ENCODE results near the gene CEP63.

The CEP63 gene

GRCh38 chr3:134496471-134497071, 10.7 kb downstream of the CEP63 start:
- DNase-seq (ENCODE audit: low spot score) (no peak), ATAC-seq (ENCODE audit: low read depth) (no peak)
- Histone ChIP-seq H3K36me3 (ENCODE audit: low read depth) (peaks cover 20% of the 10 kb centered on the region), H3K4me1 (ENCODE audit: insufficient read depth, poor library complexity, severe bottlenecking) (no peaks in the 10 kb centered on the region), H3K27ac (ENCODE audit: poor library complexity, severe bottlenecking) (no peak overlapping the region), H3K27me3 (ENCODE audit: insufficient read depth, poor library complexity, severe bottlenecking) (no peaks in the 10 kb centered on the region), H3K9me3 (ENCODE audit: severe bottlenecking) (no peaks in the 10 kb centered on the region), H3K4me3 (ENCODE audit: severe bottlenecking) (no peak overlapping the region)
- no peak for TF ChIP-seq CTCF (IDR thresholded peaks at IDR 0.05; ENCODE audit: poor library complexity, severe bottlenecking)

- no peak for TF ChIP-seq CTCF (IDR thresholded peaks at IDR 0.05; ENCODE audit: poor library complexity, severe bottlenecking)
- Histone ChIP-seq H3K9me3 (ENCODE audit: severe bottlenecking) (peaks cover 5% of the 10 kb centered on the region), H3K27me3 (ENCODE audit: insufficient read depth, poor library complexity, severe bottlenecking) (no peaks in the 10 kb centered on the region), H3K4me3 (ENCODE audit: severe bottlenecking) (no peak overlapping the region), H3K4me1 (ENCODE audit: insufficient read depth, poor library complexity, severe bottlenecking) (no peaks in the 10 kb centered on the region), H3K36me3 (ENCODE audit: low read depth) (peaks cover 19% of the 10 kb centered on the region), H3K27ac (ENCODE audit: poor library complexity, severe bottlenecking) (no peak overlapping the region)
- DNase-seq (ENCODE audit: low spot score) = no peak
- ATAC-seq (ENCODE audit: low read depth) = no peak
Measured at GRCh38 chr3:134503266-134503665, 17.4 kb downstream of the CEP63 start.

- no peak for DNase-seq (ENCODE audit: low spot score)
- Histone ChIP-seq H3K27me3 (ENCODE audit: insufficient read depth, poor library complexity, severe bottlenecking) (no peaks in the 10 kb centered on the region), H3K36me3 (ENCODE audit: low read depth) (peaks cover 22% of the 10 kb centered on the region), H3K27ac (ENCODE audit: poor library complexity, severe bottlenecking) (no peak overlapping the region), H3K9me3 (ENCODE audit: severe bottlenecking) (peaks cover 5% of the 10 kb centered on the region), H3K4me3 (ENCODE audit: severe bottlenecking) (no peak overlapping the region), H3K4me1 (ENCODE audit: insufficient read depth, poor library complexity, severe bottlenecking) (no peaks in the 10 kb centered on the region)
- no peak for ATAC-seq (ENCODE audit: low read depth)
- no peak for TF ChIP-seq CTCF (IDR thresholded peaks at IDR 0.05; ENCODE audit: poor library complexity, severe bottlenecking)
Measured at GRCh38 chr3:134504132-134504531, 18.3 kb downstream of the CEP63 start.

GRCh38 chr3:134505485-134505884, 19.6 kb downstream of the CEP63 start:
- H3K4me1 ChIP-seq (ENCODE audit: insufficient read depth, poor library complexity, severe bottlenecking) = no peaks in the 10 kb centered on the region
- H3K36me3 ChIP-seq (ENCODE audit: low read depth) = peaks cover 28% of the 10 kb centered on the region
- no peak for TF ChIP-seq CTCF (IDR thresholded peaks at IDR 0.05; ENCODE audit: poor library complexity, severe bottlenecking)
- H3K9me3 ChIP-seq (ENCODE audit: severe bottlenecking) = peaks cover 5% of the 10 kb centered on the region
- H3K27ac ChIP-seq (ENCODE audit: poor library complexity, severe bottlenecking) = no peak overlapping the region
- H3K4me3 ChIP-seq (ENCODE audit: severe bottlenecking) = no peak overlapping the region
- no peak for DNase-seq (ENCODE audit: low spot score)
- H3K27me3 ChIP-seq (ENCODE audit: insufficient read depth, poor library complexity, severe bottlenecking) = no peaks in the 10 kb centered on the region
- ATAC-seq (ENCODE audit: low read depth) = no peak

- peaks cover 16% of the 10 kb centered on the region for H3K36me3 ChIP-seq (ENCODE audit: low read depth)
- H3K4me1 ChIP-seq (ENCODE audit: insufficient read depth, poor library complexity, severe bottlenecking) = no peaks in the 10 kb centered on the region
- no peaks in the 10 kb centered on the region for H3K27me3 ChIP-seq (ENCODE audit: insufficient read depth, poor library complexity, severe bottlenecking)
- DNase-seq (ENCODE audit: low spot score) (no peak), ATAC-seq (ENCODE audit: low read depth) (no peak)
- H3K27ac ChIP-seq (ENCODE audit: poor library complexity, severe bottlenecking) = no peak overlapping the region
- no peak overlapping the region for H3K4me3 ChIP-seq (ENCODE audit: severe bottlenecking)
- no peaks in the 10 kb centered on the region for H3K9me3 ChIP-seq (ENCODE audit: severe bottlenecking)
- no peak for TF ChIP-seq CTCF (IDR thresholded peaks at IDR 0.05; ENCODE audit: poor library complexity, severe bottlenecking)
Measured at GRCh38 chr3:134511500-134511899, 25.6 kb downstream of the CEP63 start.

Data from RWPE2 (cell line).